Measurements from ENCODE around the gene NOL7. TPM values are rescaled to one million over a fixed set of nuclear protein-coding genes. Genes with fewer than 3 reads are reported as not detected.

Gene NOL7
- polyA plus RNA-seq, 4 donors, result 60.8 to 95.8 (median 88.7) TPM

DNA sequence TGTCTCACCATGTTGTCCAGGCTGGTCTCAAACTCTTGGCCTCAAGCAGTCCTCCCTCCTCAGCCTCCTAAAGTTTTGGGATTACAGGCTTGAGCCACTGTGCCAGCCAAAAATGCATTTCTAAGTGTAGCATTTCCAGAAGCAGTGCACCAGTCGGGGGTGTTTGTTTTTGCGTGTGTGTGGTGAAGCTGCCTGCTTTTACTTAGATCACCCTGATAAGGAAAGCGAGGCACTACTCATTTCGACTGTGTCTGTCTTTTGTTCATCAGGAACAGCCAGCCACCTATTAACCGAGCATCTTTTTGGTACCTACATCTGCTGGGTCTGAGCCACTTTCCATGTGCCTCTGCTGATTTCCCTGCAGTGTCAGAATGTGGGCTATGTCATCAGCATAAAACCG lies 22.0 kb upstream of the NOL7 start:
- DNase-seq (ENCODE audit: low read depth in 4 of 4, low spot score in 3 of 4), result no peak

DNA sequence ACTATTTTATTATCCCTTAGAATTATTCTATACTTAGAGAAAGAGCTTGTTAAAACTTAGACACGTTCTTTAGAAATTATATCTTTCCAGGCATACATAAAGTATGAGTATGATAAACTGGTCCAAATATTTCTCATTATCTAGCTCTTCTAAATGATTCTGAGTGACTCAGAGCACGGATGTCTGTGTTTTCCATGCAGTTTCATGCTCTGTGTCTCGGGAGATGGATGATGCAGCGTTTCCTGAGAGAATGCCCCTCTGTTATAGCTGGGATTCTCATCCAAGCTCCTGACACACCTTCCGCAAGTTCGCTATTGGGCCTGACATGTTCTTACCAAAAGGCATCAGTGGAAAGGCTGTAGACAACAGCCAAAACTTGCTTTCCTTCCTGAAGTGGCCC lies 21.4 kb upstream of the NOL7 start:
- DNase-seq (ENCODE audit: low read depth in 4 of 4, low spot score in 3 of 4), result no peak

DNA sequence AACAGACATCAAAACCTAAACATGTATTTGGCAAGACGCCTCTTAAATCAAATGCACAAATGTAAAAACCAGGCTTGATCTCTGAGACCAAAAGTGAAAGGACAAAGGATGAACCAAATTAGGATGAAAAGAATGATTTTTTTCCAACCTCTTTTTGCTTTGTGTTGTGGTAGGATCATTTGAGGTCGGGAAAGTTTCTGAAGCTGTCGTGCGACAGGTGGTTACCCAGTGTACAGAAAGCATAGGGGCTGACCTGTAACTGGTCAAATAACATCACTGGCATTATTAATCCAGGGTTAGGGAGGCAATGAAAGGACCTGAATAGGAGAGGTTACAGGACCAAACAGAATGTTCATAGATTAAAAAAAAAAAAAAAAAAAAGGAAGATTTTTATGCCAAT lies 18.1 kb upstream of the NOL7 start:
- DNase-seq (ENCODE audit: low read depth in 4 of 4, low spot score in 3 of 4), result no peak

DNA sequence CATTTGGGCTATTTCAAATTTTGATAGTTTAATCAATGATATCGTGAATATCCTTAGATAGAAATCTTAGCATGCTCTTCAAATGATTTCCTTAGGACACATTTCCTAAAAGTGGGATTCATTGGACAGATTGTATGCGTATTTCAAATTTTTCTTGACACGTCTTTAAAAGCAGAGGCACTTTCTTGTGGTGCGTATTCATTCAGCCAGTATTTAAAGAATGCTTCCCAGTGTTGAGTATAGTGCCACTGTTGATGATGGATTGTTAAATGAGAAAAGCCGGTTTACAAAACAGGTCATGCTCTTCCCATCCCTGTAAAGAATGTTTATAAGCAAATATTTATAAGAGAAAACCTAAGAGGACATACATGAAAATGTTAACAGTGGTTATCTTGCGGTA lies 15.1 kb upstream of the NOL7 start:
- no peak for DNase-seq (ENCODE audit: low read depth in 4 of 4, low spot score in 3 of 4)

DNA sequence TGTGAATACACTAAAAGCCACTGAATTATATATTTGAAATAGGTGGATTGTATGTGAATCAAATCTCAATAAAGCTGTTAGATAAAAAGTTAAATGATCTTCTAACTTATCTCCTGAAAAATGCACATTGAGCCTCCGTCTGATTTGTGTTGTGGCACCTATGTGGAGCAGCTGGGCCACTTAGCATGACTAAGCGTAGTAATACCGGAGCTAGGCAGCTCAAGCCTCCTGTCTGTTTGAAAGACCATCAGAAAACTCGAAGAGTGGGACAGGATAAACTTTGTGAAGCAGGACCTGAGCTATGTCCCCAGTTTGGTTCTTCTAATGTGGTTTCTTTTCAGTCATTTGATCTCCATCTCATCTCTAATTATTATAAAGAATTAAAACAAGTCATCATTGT lies 11.0 kb upstream of the NOL7 start:
- no peak for DNase-seq (ENCODE audit: low read depth in 4 of 4, low spot score in 3 of 4)

DNA sequence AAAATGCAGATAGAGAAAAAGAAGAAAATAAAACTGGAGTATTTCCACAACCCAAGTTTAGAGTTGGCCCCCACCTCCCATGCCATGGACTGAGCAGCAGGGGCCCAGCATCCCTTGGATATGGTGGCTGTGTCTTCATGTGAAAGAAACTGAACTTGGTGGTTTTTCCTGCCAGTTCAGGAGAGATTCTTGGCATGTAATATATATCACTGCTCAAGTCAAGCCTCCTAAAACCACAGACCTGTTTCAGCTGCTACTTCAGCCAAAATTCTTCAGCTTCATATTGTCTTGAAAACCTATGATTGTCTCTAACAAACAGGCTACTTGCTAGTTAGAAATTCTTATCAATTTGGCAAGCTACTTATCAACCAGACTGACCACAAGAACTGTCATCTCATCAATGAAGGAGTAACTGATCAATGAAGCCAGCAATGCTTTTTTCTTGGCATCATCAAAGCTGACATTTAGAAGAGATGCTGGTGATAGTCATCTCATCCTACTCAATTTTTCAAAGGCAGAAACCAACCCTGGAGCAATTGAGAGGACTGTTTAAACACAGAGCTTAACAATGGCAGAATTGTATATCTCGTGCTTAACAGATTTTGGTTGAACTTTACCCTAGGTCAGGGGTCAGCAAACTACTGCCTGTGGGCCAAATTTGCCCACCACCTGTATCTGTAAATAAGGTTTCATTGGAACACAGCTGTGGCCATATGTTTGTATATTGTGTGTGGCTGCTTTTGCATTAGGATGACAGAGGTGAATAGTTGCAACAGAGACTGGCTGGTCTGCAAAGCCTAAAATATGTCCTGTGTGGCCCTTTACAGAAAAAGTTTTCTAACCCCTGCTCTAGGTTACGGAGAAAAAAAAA lies 10.4 kb upstream of the NOL7 start:
- no peak for DNase-seq (ENCODE audit: low read depth in 4 of 4, low spot score in 3 of 4)

DNA sequence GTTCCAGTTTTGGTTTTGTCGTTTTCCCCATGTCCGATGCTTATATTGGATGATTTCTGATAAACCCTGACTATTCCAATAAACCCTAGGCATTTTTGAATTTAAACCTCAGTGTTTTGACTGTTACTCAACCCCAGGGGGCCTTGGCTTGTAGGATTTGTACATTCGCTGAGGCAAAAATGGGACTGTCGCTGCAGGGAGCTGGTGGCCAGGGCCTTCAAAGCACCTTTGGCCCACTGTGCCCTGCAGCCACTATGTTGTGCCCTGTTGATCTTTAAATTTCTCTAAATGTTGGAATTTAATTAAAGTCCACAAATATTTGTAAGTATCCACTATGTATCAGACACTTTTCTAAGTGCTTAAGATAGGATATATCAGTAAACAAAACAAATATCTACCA lies 9.5 kb upstream of the NOL7 start:
- DNase-seq (ENCODE audit: low read depth in 4 of 4, low spot score in 3 of 4), result no peak

DNA sequence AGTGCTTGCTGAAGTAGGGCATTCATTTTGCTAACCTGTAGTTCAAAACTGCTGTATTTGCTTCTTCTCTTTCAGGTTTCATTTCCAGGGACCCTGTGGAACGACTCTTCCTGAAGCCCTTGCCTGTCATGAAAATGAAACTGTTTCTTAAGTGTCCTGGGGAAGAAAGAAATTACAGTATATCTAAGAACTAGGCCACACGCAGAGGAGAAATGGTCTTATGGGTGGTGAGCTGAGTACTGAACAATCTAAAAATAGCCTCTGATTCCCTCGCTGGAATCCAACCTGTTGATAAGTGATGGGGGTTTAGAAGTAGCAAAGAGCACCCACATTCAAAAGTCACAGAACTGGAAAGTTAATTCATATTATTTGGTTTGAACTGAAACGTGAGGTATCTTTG lies 3.4 kb upstream of the NOL7 start:
- DNase-seq (ENCODE audit: low read depth in 4 of 4, low spot score in 3 of 4), result no peak

DNA sequence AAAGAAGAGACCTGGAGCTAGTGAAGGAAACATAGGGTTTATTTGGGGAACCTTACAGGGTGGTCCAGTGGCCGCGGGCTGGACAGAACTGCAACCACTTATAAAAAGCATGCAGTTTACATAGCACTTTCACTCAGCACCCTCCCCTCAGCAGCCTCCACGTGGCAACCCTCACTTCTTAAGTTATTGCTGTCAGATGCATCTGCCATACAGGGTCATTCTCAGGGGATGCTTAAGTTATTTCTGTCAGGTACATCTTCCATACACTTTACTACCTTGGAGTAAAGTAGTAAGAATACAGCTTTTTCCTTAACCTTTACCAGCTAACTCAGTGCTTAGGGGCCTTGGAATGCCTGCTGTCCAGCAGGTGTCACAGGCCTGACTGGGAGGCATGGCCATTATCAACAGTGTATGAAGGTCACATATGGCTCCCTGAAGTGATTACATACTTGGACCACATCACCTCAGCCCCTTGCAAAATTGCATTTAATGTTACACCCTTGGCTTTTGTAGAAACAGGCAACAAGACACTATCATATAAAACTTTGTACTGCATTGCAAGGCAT lies 2.0 kb upstream of the NOL7 start:
- DNase-seq (ENCODE audit: low read depth in 4 of 4, low spot score in 3 of 4), result no peak

DNA sequence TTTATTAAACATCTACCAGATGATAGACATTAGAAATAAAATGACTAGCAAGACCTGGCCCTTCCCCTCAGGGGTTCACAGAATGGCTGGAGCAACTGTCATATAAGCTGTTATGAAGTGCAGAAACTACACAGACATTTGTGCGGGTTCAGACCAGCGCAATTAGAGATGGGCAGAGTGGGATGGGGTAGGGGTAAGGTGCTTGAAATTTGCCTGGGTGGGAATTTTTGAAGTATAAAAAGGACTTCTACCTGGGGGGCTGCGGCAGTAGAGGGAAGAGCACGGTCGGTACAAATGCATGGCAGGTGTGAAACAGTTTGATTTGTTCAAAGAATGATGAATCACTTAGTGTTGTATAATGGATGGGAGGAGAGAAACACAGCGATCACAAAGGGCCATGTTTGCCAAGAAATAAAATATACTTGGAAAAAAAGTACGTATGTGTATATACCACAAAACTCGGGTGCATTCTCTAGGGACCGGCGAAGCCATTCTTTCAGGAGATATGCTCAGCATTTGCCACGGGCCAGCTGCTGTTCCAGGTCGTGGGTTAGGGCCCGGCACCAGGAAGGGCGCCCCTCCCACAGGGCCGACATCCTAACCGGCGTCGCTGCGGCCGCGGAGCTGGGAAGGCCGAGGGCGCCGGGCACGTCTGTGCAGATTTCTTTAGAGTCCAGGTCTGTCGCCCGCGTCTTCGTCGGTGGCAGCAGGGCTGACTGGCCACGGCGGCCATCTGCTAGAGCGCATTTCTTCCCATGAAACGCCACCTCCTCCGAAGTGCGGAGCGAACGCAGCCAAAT lies 809 bp upstream of the NOL7 start:
- DNase-seq (ENCODE audit: low read depth in 4 of 4, low spot score in 3 of 4), result peak in 1 of 4 donors; percentile 20

DNA sequence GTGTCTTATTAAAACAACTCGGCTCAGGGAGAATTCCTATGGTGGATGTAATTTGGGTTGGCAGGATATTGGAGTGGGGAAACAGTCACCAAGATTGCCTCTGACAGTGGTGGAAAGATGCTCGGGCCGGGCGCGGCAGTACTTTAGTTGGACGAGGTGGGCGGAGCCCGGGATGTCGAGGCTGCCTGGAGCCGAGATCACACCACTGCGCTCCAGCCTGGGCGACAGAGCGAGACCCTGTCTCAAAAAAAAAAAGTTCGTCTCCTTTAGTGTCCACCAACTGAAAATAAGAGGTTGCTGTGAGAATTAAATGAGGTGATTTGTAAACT lies 621 bp downstream of the NOL7 start:
- DNase-seq (ENCODE audit: low read depth in 4 of 4, low spot score in 3 of 4), result no peak

DNA sequence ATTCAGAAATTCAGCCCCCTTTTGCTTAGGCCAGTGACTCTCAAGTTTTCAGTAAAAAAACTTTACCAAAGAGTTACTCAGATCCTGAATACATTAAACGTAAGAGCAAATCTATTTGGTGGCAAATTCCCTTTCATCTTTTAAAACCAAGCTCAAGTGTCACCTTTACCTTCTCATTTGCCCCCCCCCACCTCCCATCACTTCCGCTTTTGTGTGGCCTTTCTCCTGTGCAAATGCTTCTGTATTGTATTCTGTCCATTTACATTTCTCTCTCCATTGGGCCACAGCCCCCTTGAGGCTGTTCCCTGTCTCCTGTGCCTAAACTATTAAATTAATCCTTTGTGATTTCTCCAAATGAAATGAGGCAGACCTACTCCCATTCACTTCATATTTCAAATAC lies 1.9 kb downstream of the NOL7 start:
- DNase-seq (ENCODE audit: low read depth in 4 of 4, low spot score in 3 of 4), result no peak

DNA sequence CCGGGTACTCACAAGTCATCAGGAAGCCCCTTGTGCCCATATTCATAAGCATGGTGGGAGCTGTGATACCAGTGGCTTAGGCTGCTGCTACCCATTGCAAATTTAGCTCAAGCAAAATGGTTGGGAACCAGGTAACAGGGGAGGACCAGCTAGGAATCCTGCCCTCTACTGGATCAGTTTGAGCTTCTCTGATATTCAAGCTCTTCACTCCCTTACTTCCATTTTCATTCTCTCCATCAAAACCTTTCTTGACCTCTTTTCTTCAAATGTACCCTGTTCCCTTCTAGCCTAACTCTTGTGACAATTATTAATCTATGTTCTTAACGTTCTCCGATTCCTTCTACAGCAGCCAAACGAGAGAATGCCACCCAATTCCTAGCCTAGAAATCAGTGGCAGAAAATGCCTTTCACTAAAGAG lies 9.7 kb downstream of the NOL7 start:
- DNase-seq (ENCODE audit: low read depth in 4 of 4, low spot score in 3 of 4), result no peak

DNA sequence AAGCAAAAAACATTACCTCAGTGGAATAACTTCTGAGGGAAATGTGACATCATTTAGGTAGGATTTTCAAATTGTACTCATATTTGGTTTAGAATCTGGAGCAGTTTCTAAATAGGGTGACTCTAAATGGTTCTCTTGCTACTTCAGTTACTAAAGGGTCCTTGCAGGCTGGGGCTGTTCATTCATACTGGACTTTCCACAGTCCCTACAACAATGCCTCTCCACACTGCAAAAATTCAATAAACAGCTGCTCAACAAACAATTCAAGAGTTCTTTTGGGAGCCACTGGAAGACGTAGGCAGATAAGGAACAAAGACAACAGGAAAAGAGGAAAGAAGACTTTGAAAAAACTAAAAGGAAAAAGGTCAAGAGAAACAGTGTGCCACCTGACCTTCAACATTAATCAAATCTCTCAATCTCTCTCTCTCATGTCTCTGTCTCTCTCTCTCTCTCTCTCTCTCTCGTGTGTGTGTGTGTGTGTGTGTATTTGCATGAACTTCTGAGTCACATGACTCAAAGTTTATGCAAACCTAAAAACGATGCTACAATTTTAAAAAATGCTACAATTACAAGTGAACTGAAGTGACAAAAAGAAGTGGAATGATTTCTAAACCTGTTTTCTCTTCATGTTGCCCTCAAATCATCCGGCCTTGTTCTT lies 14.5 kb downstream of the NOL7 start:
- DNase-seq (ENCODE audit: low read depth in 4 of 4, low spot score in 3 of 4), result no peak

DNA sequence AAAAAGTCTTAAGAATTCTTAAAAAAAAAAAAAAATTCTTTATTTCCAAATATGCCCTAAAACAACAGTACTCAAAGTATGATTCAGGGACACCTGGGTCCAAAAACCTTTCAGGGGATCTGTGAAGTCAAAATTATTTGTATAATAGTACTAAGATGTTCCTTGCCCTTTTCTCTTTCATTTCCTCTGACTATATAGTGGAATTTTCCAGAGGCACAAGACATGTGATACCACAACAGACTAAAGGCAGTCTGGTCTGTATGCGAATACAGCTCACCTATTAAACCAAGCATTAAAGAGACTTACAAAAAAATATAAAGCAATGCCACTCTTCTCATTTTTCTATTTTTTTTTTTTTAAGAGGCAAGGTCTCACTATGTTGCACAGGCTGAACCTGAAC lies 15.4 kb downstream of the NOL7 start:
- DNase-seq (ENCODE audit: low read depth in 4 of 4, low spot score in 3 of 4), result no peak

DNA sequence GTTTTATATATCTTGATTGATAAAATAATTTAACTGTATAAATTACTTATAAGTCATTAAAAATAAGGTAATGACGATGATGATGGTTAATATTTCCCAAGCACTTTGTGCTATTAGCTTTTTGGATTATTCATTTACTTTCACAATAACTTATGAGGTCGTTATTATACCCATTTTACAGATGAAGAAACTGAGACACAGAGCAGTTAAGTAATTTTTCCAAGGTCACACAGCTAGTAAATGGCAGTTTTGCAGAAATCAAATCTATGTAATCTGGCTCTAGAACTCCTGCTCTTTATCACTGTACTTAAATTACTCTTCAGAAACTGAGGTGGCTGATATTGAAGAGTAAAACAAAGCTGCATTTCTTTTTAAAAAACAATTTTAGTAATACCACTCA lies 18.2 kb downstream of the NOL7 start:
- no peak for DNase-seq (ENCODE audit: low read depth in 4 of 4, low spot score in 3 of 4)

DNA sequence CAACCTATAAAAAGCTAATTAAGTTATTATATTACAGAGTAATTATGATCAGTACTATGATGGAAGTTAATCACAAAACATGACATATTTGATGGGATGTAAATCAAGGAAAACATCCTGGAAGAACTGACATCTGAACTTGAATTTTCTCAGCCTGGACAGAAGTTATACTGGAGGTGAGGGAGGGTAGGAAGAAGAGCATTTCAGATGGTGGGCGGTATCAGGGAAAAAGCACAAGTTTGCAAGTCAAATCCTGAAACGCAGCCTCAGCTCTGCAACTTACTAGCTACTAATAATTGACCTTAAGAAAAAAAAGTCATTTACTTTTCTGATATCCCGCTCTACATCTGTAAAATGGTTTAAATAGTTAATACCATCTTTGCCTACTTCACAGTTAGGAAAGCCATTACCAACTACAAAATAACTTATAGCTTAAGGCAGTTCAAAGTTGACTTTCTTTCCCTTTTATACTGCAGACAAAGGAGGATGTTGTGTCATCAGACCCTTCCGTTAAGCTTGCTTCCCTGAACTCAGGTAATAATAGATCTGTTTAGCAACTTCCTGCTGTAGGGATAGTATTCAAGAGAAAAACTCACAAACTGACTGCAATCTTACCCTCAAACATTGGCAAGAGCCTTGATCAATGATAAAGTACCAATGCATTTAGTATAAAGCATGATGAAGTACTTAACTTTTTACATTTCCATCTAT lies 21.0 kb downstream of the NOL7 start:
- no peak for DNase-seq (ENCODE audit: low read depth in 4 of 4, low spot score in 3 of 4)

DNA sequence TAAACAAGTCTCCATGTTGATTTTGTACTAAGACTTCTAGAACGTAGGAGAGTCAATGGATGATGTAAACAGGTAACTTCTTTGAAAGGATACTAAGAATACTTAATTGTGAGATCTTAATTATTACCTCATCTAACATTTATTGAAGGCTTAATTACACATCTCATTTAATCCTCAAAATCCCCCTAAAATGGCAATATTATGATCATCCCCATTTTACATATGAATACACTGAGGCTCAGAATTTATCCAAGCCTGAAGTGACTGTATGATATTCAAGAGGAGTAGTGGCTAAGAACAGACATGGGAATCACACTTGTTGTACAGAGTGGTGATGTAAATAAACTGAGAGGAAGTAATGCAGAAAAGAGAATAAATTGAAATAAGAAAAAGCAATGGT lies 22.9 kb downstream of the NOL7 start:
- no peak for DNase-seq (ENCODE audit: low read depth in 4 of 4, low spot score in 3 of 4)

DNA sequence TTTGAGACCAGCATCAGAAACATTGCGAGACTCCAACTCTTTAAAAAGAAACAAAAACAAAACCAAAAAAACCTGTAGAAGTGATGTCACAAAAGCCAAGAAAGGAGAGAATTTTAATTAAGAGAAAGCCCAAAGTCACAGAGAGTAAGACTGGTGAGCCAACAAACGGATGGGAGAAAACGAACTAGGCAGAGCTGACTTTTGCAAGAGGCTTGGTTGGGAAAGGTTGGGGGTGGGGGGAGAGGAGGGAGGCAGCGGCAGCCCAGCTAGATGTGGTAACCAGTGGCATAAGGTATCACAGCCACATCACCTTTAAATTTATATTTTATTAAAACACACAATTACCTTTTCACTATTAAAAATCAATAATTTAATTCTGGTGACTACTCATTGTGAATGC lies 23.5 kb downstream of the NOL7 start:
- no peak for DNase-seq (ENCODE audit: low read depth in 4 of 4, low spot score in 3 of 4)

DNA sequence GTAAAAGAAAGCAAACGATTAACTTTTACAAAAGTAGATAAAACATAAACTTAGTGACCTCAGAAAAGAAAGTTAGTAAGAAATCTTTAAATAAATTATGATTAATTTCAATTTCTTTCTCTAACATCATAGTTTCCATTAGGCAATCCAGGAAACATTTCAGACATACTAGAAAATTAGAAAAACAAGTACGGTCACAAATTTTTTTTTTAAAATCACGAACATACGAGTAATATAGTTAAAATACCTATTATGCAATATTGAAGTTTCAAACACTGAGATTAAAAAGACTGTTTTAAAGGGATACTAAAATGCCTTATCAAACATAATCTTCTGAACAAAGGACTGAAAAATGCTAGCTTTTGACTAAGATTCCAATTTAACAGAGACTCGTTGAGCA lies 26.2 kb downstream of the NOL7 start:
- no peak for DNase-seq (ENCODE audit: low read depth in 4 of 4, low spot score in 3 of 4)

DNA sequence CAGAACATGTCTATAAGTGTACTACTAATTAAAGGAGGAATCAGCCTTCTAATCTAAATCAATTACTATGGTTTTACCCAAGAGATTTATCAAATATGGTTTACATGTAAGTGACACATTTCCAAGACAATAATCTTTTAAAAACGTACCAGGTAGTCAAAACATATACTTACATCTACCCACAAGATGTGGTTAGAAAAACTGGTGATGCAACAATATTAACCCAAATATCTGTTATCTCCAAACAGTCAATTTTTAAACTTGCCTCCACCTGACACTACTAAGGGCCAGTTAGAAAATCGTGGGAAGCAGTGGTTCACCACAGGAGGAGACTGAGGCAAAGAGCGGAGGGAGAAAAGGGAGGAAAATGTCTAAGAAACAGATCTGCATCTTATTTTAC lies 28.0 kb downstream of the NOL7 start:
- no peak for DNase-seq (ENCODE audit: low read depth in 4 of 4, low spot score in 3 of 4)
